Measurements from ENCODE around the gene ACSF3. TPM values are rescaled to one million over a fixed set of nuclear protein-coding genes. Genes with fewer than 3 reads are reported as not detected.

Gene ACSF3
- total RNA-seq, 1 experiment from 2014 or later, result 74.5 TPM

GRCh38 chr16:89052890-89053724 is 40.5 kb upstream of the ACSF3 start (continued):
- TF ChIP-seq REST (IDR thresholded peaks at IDR 0.05; ENCODE audit: low read depth) (no peak), EZH2phosphoT487 (IDR thresholded peaks at IDR 0.05; ENCODE audit: borderline replicate concordance) (no peak), POLR2A (IDR thresholded peaks at IDR 0.05; ENCODE audit: borderline replicate concordance, extremely low read depth, insufficient read depth, insufficient read length) (peak; percentile 80)

GRCh38 chr16:89053725-89054029 is 40.0 kb upstream of the ACSF3 start:
- Histone ChIP-seq H3K4me3 (replicated peaks in 1 of 2; ENCODE audit: low read depth in 1 of 2, low read length in 2 of 2) (peak overlapping the region; percentile 77 to 97), H3K79me2 (ENCODE audit: insufficient read depth, low read length) (no peaks in the 10 kb centered on the region; the same call in 1 of the 2 replicates), H3K9ac (ENCODE audit: low read length) (peak overlapping the region; percentile 73), H3K4me1 (ENCODE audit: control insufficient read depth in 1 of 2, insufficient read depth in 2 of 2, low read length in 2 of 2) (peaks cover 13 to 28% of the 10 kb centered on the region in 2 experiments), H3K4me2 (ENCODE audit: low read length) (peak overlapping the region; percentile 96), H3K9me2 (ENCODE audit: insufficient read depth) (no peaks in the 10 kb centered on the region), H3K36me3 (ENCODE audit: control insufficient read depth in 1 of 2, insufficient read depth in 2 of 2, low read length in 2 of 2) (no peaks in the 10 kb centered on the region), H3K27me3 (ENCODE audit: insufficient read depth, low read length) (no peaks in the 10 kb centered on the region), H3K9me3 (ENCODE audit: control insufficient read depth in 1 of 2, insufficient read depth in 1 of 2, low read depth in 1 of 2, low read length in 2 of 2) (no peaks in the 10 kb centered on the region), H2AFZ (ENCODE audit: low read depth, low read length, poor library complexity, severe bottlenecking) (no peak overlapping the region), H3K27ac (ENCODE audit: low read depth, low read length) (peak overlapping the region; percentile 75), H4K20me1 (ENCODE audit: insufficient read depth) (no peaks in the 10 kb centered on the region)
- no peak for DNase-seq (ENCODE audit: low read depth, low spot score)
- BruUV-seq (replicated peaks), result no TSS peak
- TF ChIP-seq ZFX (IDR thresholded peaks at IDR 0.05) (no peak), SIN3A (IDR thresholded peaks at IDR 0.05; ENCODE audit: low read depth) (no peak), ZBTB33 (IDR thresholded peaks at IDR 0.05; ENCODE audit: extremely low read depth, insufficient replicate concordance, low read length) (no peak), JUND (IDR thresholded peaks at IDR 0.05) (no peak), REST (IDR thresholded peaks at IDR 0.05; ENCODE audit: low read depth) (no peak), SRF (IDR thresholded peaks at IDR 0.05; ENCODE audit: low read depth) (no peak), POLR2AphosphoS5 (IDR thresholded peaks at IDR 0.05; ENCODE audit: low read depth, low read length) (no peak), EZH2 (IDR thresholded peaks at IDR 0.05) (no peak)
- ATAC-seq, result no peak
- intact Hi-C loops (cut with micrococcal nuclease), result loop anchor here (1.0 to 10.0 kb wide), 4 partner anchors 111 to 239 kb away; partner anchors contain the start of gene APRT
- POLR2A ChIA-PET, result interaction anchor here (1.3 kb wide), 1 partner anchor 40 kb away, joined by 7 read pairs; the partner anchor contains the start of gene ACSF3
- RAD21 ChIA-PET (ENCODE audit: low non-redundant PET in 1 of 2, low total read pairs in 2 of 2, uncharacterized antibody in 2 of 2, unreplicated experiment in 2 of 2), result interaction anchor here (1.6 to 2.4 kb wide), 2 partner anchors 113 to 114 kb away, joined by 5 to 8 read pairs; no protein-coding TSS in a partner anchor
- CTCF ChIA-PET, result interaction anchor here (1.0 to 1.7 kb wide), 4 partner anchors 112 to 163 kb away, joined by 3 to 9 read pairs (median 6); partner anchors contain the start of gene CDH15
